Measurements from ENCODE around the gene RNF2.

- no peak for TF ChIP-seq CTCF (IDR thresholded peaks at IDR 0.05)
- TF ChIP-seq POLR2A (IDR thresholded peaks at IDR 0.05), result no peak
Observed at GRCh38 chr1:185010361-185010760, 35.0 kb upstream of the RNF2 start.
